Measurements from ENCODE around the gene SRSF6.
"Not testable (repeated sequence)": the region's sequence is repeated elsewhere in the genome, so short reads cannot be mapped to it uniquely, and the experiment has no call there.

SRSF6 gene

DNA sequence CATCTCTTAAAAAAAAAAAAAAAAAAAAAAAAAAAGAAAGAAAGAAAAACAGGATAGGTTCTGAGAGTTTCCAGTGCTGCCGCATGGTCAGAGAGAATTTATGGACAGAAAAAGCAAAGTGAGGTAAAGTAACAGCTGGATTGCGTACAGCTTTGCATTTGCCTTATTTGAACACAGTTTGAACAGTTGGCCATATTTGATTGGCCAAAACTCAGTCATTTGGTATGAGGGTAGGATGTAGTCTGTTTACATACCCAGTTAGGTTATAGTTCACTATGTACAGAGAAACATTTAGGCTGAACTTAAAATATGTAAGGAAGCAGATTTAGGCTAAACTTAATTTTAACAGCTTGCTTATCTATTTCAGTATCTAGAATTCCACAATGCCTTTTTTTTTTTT, 32.3 kb downstream of the SRSF6 start:
- Histone ChIP-seq H3K27me3 (ENCODE audit: insufficient read depth, low read length) (no peaks in the 10 kb centered on the region), H3K9me2 (ENCODE audit: low read depth, low read length) (no peaks in the 10 kb centered on the region), H3K79me2 (ENCODE audit: insufficient read depth, low read length) (no peaks in the 10 kb centered on the region), H4K20me1 (ENCODE audit: insufficient read depth, low read length) (no peaks in the 10 kb centered on the region), H2AFZ (ENCODE audit: low read length) (no peak overlapping the region), H3K9me3 (ENCODE audit: low read length) (no peaks in the 10 kb centered on the region), H3F3A (ENCODE audit: insufficient read depth, low read length) (no peaks in the 10 kb centered on the region), H3K27ac (ENCODE audit: low read depth, low read length, poor library complexity, severe bottlenecking) (no peak overlapping the region), H3K4me1 (ENCODE audit: insufficient read depth, low read length, severe bottlenecking) (no peaks in the 10 kb centered on the region), H3K4me2 (ENCODE audit: low read length) (no peak overlapping the region), H3K9ac (ENCODE audit: low read length) (no peak overlapping the region), H3K4me3 (ENCODE audit: low read depth, low read length, poor library complexity, severe bottlenecking) (no peak overlapping the region), H3K36me3 (ENCODE audit: insufficient read depth, low read length) (no peaks in the 10 kb centered on the region; the same call in 1 of the 2 replicates)
- TF ChIP-seq, protein P1, sequence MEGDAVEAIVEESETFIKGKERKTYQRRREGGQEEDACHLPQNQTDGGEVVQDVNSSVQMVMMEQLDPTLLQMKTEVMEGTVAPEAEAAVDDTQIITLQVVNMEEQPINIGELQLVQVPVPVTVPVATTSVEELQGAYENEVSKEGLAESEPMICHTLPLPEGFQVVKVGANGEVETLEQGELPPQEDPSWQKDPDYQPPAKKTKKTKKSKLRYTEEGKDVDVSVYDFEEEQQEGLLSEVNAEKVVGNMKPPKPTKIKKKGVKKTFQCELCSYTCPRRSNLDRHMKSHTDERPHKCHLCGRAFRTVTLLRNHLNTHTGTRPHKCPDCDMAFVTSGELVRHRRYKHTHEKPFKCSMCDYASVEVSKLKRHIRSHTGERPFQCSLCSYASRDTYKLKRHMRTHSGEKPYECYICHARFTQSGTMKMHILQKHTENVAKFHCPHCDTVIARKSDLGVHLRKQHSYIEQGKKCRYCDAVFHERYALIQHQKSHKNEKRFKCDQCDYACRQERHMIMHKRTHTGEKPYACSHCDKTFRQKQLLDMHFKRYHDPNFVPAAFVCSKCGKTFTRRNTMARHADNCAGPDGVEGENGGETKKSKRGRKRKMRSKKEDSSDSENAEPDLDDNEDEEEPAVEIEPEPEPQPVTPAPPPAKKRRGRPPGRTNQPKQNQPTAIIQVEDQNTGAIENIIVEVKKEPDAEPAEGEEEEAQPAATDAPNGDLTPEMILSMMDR (IDR thresholded peaks at IDR 0.05; ENCODE audit: low read length) = no peak

DNA sequence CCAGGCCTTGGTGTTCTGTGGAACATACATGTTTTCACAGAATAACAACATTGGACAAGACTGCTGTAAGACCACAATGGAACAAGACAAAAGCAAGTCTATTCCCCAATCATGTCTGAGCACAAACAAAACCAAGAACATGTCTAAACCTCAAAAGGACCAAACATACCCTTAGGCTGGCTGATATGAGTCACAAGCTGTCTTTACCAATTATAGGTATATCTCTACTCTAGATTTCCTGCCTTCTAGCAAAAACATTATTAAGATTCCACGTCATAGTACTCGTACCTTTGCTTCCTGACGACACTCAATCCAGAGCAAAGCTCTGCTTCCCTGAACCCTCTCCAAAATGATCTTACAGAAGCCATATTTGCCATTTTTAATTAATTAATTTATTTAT, 34.4 kb downstream of the SRSF6 start:
- Histone ChIP-seq H3K27me3 (ENCODE audit: insufficient read depth, low read length) (peaks cover 6% of the 10 kb centered on the region; the same call in 1 of the 2 replicates), H3K9me2 (ENCODE audit: low read depth, low read length) (no peaks in the 10 kb centered on the region), H3K27ac (ENCODE audit: low read depth, low read length, poor library complexity, severe bottlenecking) (no peak overlapping the region), H3K4me3 (ENCODE audit: low read depth, low read length, poor library complexity, severe bottlenecking) (no peak overlapping the region), H3K4me1 (ENCODE audit: insufficient read depth, low read length, severe bottlenecking) (no peaks in the 10 kb centered on the region), H3K4me2 (ENCODE audit: low read length) (no peak overlapping the region), H3K36me3 (ENCODE audit: insufficient read depth, low read length) (no peaks in the 10 kb centered on the region), H3F3A (ENCODE audit: insufficient read depth, low read length) (no peaks in the 10 kb centered on the region), H3K9me3 (ENCODE audit: low read length) (no peaks in the 10 kb centered on the region), H4K20me1 (ENCODE audit: insufficient read depth, low read length) (no peaks in the 10 kb centered on the region), H3K79me2 (ENCODE audit: insufficient read depth, low read length) (no peaks in the 10 kb centered on the region), H3K9ac (ENCODE audit: low read length) (no peak overlapping the region), H2AFZ (ENCODE audit: low read length) (no peak overlapping the region)
- no peak for TF ChIP-seq EZH2 (IDR thresholded peaks at IDR 0.05; ENCODE audit: borderline replicate concordance, low read length)
- TF ChIP-seq, protein P1 (IDR thresholded peaks at IDR 0.05; ENCODE audit: low read length) = no peak

DNA sequence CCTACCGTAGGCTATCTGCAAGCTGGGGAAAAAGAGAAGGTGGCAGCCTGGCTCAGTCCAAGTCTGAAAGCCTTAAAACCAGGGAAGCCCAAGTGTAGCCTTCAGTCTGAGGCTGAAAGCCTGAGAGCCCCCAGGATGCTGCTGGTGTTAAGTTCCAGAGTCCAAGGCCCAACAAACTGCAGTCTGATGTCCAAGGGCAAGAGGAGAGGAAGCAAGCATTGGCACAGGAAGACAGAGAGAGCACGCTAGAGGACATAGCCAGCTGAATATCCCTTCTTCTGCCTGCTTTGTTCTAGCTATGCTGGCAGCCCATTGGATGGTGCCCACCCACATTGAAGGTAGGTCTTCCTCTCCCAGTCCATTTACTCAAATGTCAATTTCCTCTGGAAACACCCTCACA, 37.7 kb downstream of the SRSF6 start:
- Histone ChIP-seq H3K27me3 (ENCODE audit: insufficient read depth, low read length) (peaks cover 6% of the 10 kb centered on the region; the same call in 1 of the 2 replicates), H3K9ac (ENCODE audit: low read length) (no peak overlapping the region), H3F3A (ENCODE audit: insufficient read depth, low read length) (no peaks in the 10 kb centered on the region), H3K9me3 (ENCODE audit: low read length) (no peaks in the 10 kb centered on the region), H3K27ac (ENCODE audit: low read depth, low read length, poor library complexity, severe bottlenecking) (no peak overlapping the region), H2AFZ (ENCODE audit: low read length) (no peak overlapping the region), H4K20me1 (ENCODE audit: insufficient read depth, low read length) (no peaks in the 10 kb centered on the region), H3K36me3 (ENCODE audit: insufficient read depth, low read length) (no peaks in the 10 kb centered on the region), H3K4me1 (ENCODE audit: insufficient read depth, low read length, severe bottlenecking) (no peaks in the 10 kb centered on the region), H3K4me3 (ENCODE audit: low read depth, low read length, poor library complexity, severe bottlenecking) (no peak overlapping the region), H3K9me2 (ENCODE audit: low read depth, low read length) (no peaks in the 10 kb centered on the region), H3K4me2 (ENCODE audit: low read length) (no peak overlapping the region), H3K79me2 (ENCODE audit: insufficient read depth, low read length) (no peaks in the 10 kb centered on the region)
- TF ChIP-seq EZH2 (IDR thresholded peaks at IDR 0.05; ENCODE audit: borderline replicate concordance, low read length) = no peak
- TF ChIP-seq, protein P1 (IDR thresholded peaks at IDR 0.05; ENCODE audit: low read length) = no peak

DNA sequence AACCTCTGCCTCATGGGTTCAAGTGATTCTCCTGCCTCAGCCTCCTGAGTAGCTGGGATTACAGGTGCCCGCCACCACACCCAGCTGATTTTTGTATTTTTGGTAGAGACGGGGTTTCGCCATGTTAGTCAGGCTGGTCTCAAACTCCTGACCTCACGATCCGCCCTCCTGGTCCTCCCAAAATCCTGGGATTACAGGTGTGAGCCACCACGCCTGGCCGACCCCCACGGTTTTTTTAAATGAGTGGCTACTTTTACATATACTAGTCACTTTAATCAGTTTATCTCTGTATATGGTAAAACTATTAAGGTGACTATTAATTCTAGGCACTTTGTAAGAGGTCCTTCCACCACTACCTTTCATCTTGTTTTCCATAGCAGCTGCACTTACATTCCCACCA, 44.3 kb downstream of the SRSF6 start:
- not testable (repeated sequence) for H3K9ac ChIP-seq (ENCODE audit: low read length); H4K20me1 ChIP-seq (ENCODE audit: insufficient read depth, low read length); H3K9me3 ChIP-seq (ENCODE audit: low read length); H3F3A ChIP-seq (ENCODE audit: insufficient read depth, low read length); H3K36me3 ChIP-seq (ENCODE audit: insufficient read depth, low read length); H3K4me3 ChIP-seq (ENCODE audit: low read depth, low read length, poor library complexity, severe bottlenecking); H3K79me2 ChIP-seq (ENCODE audit: insufficient read depth, low read length); H3K4me2 ChIP-seq (ENCODE audit: low read length); H3K27ac ChIP-seq (ENCODE audit: low read depth, low read length, poor library complexity, severe bottlenecking); H3K27me3 ChIP-seq (ENCODE audit: insufficient read depth, low read length); H3K9me2 ChIP-seq (ENCODE audit: low read depth, low read length); H3K4me1 ChIP-seq (ENCODE audit: insufficient read depth, low read length, severe bottlenecking); H2AFZ ChIP-seq (ENCODE audit: low read length)
